ENCODE data around the gene CEMIP. TPM values are rescaled to one million over a fixed set of nuclear protein-coding genes. Genes with fewer than 3 reads are reported as not detected.

The CEMIP gene
- total RNA-seq, 1 donor from 2014 or later = 3.6 TPM

- Histone ChIP-seq H3K36me3 (ENCODE audit: insufficient read depth, low read length) (no peaks in the 10 kb centered on the region), H3K79me2 (ENCODE audit: insufficient read depth, low read length) (no peaks in the 10 kb centered on the region), H3K27me3 (ENCODE audit: insufficient read depth, low read length) (peaks cover 2% of the 10 kb centered on the region), H3K4me2 (ENCODE audit: low read length) (no peak overlapping the region), H3K4me3 (ENCODE audit: insufficient read depth, low read depth, low read length) (no peak overlapping the region), H3K4me1 (ENCODE audit: insufficient read depth, low read length) (no peaks in the 10 kb centered on the region), H3K9ac (ENCODE audit: low read length) (no peak overlapping the region), H3K27ac (ENCODE audit: low read depth, low read length) (no peak overlapping the region), H2AFZ (ENCODE audit: low read depth, low read length) (no peak overlapping the region), H3K9me3 (ENCODE audit: insufficient read depth, low read depth, low read length) (no peaks in the 10 kb centered on the region), H4K20me1 (ENCODE audit: insufficient read depth, low read length) (peaks cover 25% of the 10 kb centered on the region)
- no peak overlapping the region for H3K4me3 Mint-ChIP-seq (ENCODE audit: unreplicated experiment)
- peaks cover 19% of the 10 kb centered on the region for H3K27me3 Mint-ChIP-seq (ENCODE audit: low read depth, unreplicated experiment)
- FAIRE-seq (no peak), DNase-seq (ENCODE audit: low read depth) (no peak)
- TF ChIP-seq CTCF (IDR thresholded peaks at IDR 0.05; ENCODE audit: insufficient read depth, low read depth, low read length) (no peak), EZH2 (IDR thresholded peaks at IDR 0.05; ENCODE audit: insufficient read depth, low read length) (no peak)
- H3K36me3 Mint-ChIP-seq (ENCODE audit: low read depth, unreplicated experiment) = peaks cover 2% of the 10 kb centered on the region
- no peaks in the 10 kb centered on the region for H3K4me1 Mint-ChIP-seq (ENCODE audit: low read depth, unreplicated experiment)
- H3K27ac Mint-ChIP-seq (ENCODE audit: unreplicated experiment) = no peak overlapping the region
- no peaks in the 10 kb centered on the region for H3K9me3 Mint-ChIP-seq (ENCODE audit: unreplicated experiment)
Measured at GRCh38 chr15:80823995-80824394, 44.8 kb downstream of the CEMIP start.

- peaks cover 19% of the 10 kb centered on the region for H3K27me3 Mint-ChIP-seq (ENCODE audit: low read depth, unreplicated experiment)
- Histone ChIP-seq H4K20me1 (ENCODE audit: insufficient read depth, low read length) (peaks cover 24% of the 10 kb centered on the region), H3K79me2 (ENCODE audit: insufficient read depth, low read length) (no peaks in the 10 kb centered on the region), H3K9me3 (ENCODE audit: insufficient read depth, low read depth, low read length) (no peaks in the 10 kb centered on the region), H3K4me1 (ENCODE audit: insufficient read depth, low read length) (no peaks in the 10 kb centered on the region), H3K27ac (ENCODE audit: low read depth, low read length) (no peak overlapping the region), H3K36me3 (ENCODE audit: insufficient read depth, low read length) (no peaks in the 10 kb centered on the region), H3K27me3 (ENCODE audit: insufficient read depth, low read length) (peaks cover 2% of the 10 kb centered on the region), H3K4me2 (ENCODE audit: low read length) (no peak overlapping the region), H2AFZ (ENCODE audit: low read depth, low read length) (no peak overlapping the region), H3K4me3 (ENCODE audit: insufficient read depth, low read depth, low read length) (no peak overlapping the region), H3K9ac (ENCODE audit: low read length) (no peak overlapping the region)
- TF ChIP-seq CTCF (IDR thresholded peaks at IDR 0.05; ENCODE audit: insufficient read depth, low read depth, low read length) (no peak), EZH2 (IDR thresholded peaks at IDR 0.05; ENCODE audit: insufficient read depth, low read length) (no peak)
- DNase-seq (ENCODE audit: low read depth) (peak; percentile 88), FAIRE-seq (no peak)
- H3K27ac Mint-ChIP-seq (ENCODE audit: unreplicated experiment) = no peak overlapping the region
- H3K36me3 Mint-ChIP-seq (ENCODE audit: low read depth, unreplicated experiment) = peaks cover 2% of the 10 kb centered on the region
- no peak overlapping the region for H3K4me3 Mint-ChIP-seq (ENCODE audit: unreplicated experiment)
- no peaks in the 10 kb centered on the region for H3K4me1 Mint-ChIP-seq (ENCODE audit: low read depth, unreplicated experiment)
- H3K9me3 Mint-ChIP-seq (ENCODE audit: unreplicated experiment) = no peaks in the 10 kb centered on the region
Measured at GRCh38 chr15:80825361-80826030, 46.3 kb downstream of the CEMIP start.

GRCh38 chr15:80828796-80829195 lies 49.6 kb downstream of the CEMIP start:
- no peak overlapping the region for H2AFZ ChIP-seq (ENCODE audit: low read depth, low read length)
- no peaks in the 10 kb centered on the region for H3K9me3 ChIP-seq (ENCODE audit: insufficient read depth, low read depth, low read length)

More at GRCh38 chr15:80828796-80829195, 49.6 kb downstream of the CEMIP start:
- Histone ChIP-seq H3K27me3 (ENCODE audit: insufficient read depth, low read length) (peaks cover 2% of the 10 kb centered on the region), H3K27ac (ENCODE audit: low read depth, low read length) (no peak overlapping the region), H3K4me1 (ENCODE audit: insufficient read depth, low read length) (no peaks in the 10 kb centered on the region), H4K20me1 (ENCODE audit: insufficient read depth, low read length) (peaks cover 34% of the 10 kb centered on the region), H3K36me3 (ENCODE audit: insufficient read depth, low read length) (no peaks in the 10 kb centered on the region), H3K79me2 (ENCODE audit: insufficient read depth, low read length) (no peaks in the 10 kb centered on the region), H3K9ac (ENCODE audit: low read length) (no peak overlapping the region), H3K4me2 (ENCODE audit: low read length) (no peak overlapping the region), H3K4me3 (ENCODE audit: insufficient read depth, low read depth, low read length) (no peak overlapping the region)
- Mint-ChIP-seq H3K27ac (ENCODE audit: unreplicated experiment) (no peak overlapping the region), H3K9me3 (ENCODE audit: unreplicated experiment) (no peaks in the 10 kb centered on the region), H3K4me1 (ENCODE audit: low read depth, unreplicated experiment) (no peaks in the 10 kb centered on the region), H3K27me3 (ENCODE audit: low read depth, unreplicated experiment) (peaks cover 15% of the 10 kb centered on the region), H3K4me3 (ENCODE audit: unreplicated experiment) (no peak overlapping the region), H3K36me3 (ENCODE audit: low read depth, unreplicated experiment) (no peaks in the 10 kb centered on the region)
- FAIRE-seq (no peak), DNase-seq (ENCODE audit: low read depth) (no peak)
- TF ChIP-seq EZH2 (IDR thresholded peaks at IDR 0.05; ENCODE audit: insufficient read depth, low read length) (no peak), CTCF (IDR thresholded peaks at IDR 0.05; ENCODE audit: insufficient read depth, low read depth, low read length) (no peak)
